Measurements from ENCODE around the gene POMC.

- TF ChIP-seq CTCF (conservative IDR thresholded peaks at IDR 0.05) (no peak), ZFX (IDR thresholded peaks at IDR 0.05) (no peak)
These were observed 44.8 kb upstream of the POMC start for GRCh38 chr2:25213229-25213628.

Measured in C4-2B (cell line).